SK-N-SH (cell line): ENCODE data around the gene JADE2. TPM values are rescaled to one million over a fixed set of nuclear protein-coding genes. Genes with fewer than 3 reads are reported as not detected.

Experiments used
- CTCF ChIA-PET: fragments of 300-600, 350-600 bp; formaldehyde crosslinking; extraction: SDS; loops from one replicate; lab custom pipeline; 2021; lab: Yijun Ruan, JAX
- POLR2A ChIA-PET: fragments of 350-600 bp; sonication (Branson Sonifier 250); formaldehyde crosslinking; extraction: SDS; loops from one replicate; lab custom pipeline; 2020; ENCODE audit warnings: antibody characterized with exemption, inconsistent platforms; lab: Yijun Ruan, JAX
- DNase-seq: peaks from one replicate; pipeline ENCODE4 v3.0.0; 2012
- H2AFZ ChIP-seq: fragments of 200-600 bp; sonication (generic); 2 replicates; pipeline ENCODE4 v1.8.1; 2016; ENCODE audit warnings: antibody characterized with exemption, mild to moderate bottlenecking, low read depth
- H3F3A ChIP-seq: fragments of 200-600 bp; sonication (generic); replicated peaks from 2 replicates; pipeline ENCODE3; 2016; ENCODE audit warnings: antibody characterized with exemption, mild to moderate bottlenecking; ENCODE audit not compliant: insufficient read depth
- H3K27ac ChIP-seq, 2 experiments: fragments of 200-500 bp in 1 of 2; fragments of 200-600 bp in 1 of 2; sonication (Bioruptor generic) in 1 of 2; sonication (generic), shearing (Covaris generic) in 1 of 2; 2 replicates each; pipeline versions ENCODE4 v1.5.1 to v1.6.1; 2014 to 2016; ENCODE audit warnings: low read depth in 2 of 2, inconsistent platforms in 1 of 2, low read length in 1 of 2, mild to moderate bottlenecking in 1 of 2, mixed read lengths in 1 of 2
- H3K27me3 ChIP-seq: fragments of 200-600 bp; sonication (generic), shearing (Covaris generic); 2 replicates; pipeline ENCODE4 v1.6.1; 2016; ENCODE audit warnings: mixed run types; ENCODE audit not compliant: insufficient read depth
- H3K36me3 ChIP-seq, 2 experiments: fragments of 200-500 bp in 1 of 2; fragments of 200-600 bp in 1 of 2; sonication (Bioruptor generic) in 1 of 2; sonication (generic) in 1 of 2; replicated peaks in 1 of 2; 2 replicates each; pipeline versions ENCODE3 to v1.5.1; 2014 to 2016; ENCODE audit warnings: low read length in 1 of 2, mild to moderate bottlenecking in 1 of 2; ENCODE audit not compliant: insufficient read depth in 2 of 2, control insufficient read depth in 1 of 2
- H3K4me1 ChIP-seq, 2 experiments: fragments of 200-500 bp in 1 of 2; fragments of 200-600 bp in 1 of 2; sonication (Bioruptor generic) in 1 of 2; sonication (generic), shearing (Covaris generic) in 1 of 2; 2 replicates each; pipeline versions ENCODE4 v1.5.1 to v1.6.1; 2014 to 2016; ENCODE audit warnings: low read depth in 1 of 2, low read length in 1 of 2, mixed run types in 1 of 2; ENCODE audit not compliant: insufficient read depth in 2 of 2, control insufficient read depth in 1 of 2
- H3K4me2 ChIP-seq: fragments of 200-600 bp; sonication (generic), shearing (Covaris generic); 2 replicates; pipeline ENCODE4 v1.6.1; 2017; ENCODE audit warnings: mixed run types
- H3K4me3 ChIP-seq, 2 experiments: fragments of 200-500 bp in 1 of 2; fragments of 200-600 bp in 1 of 2; sonication (Bioruptor generic) in 1 of 2; sonication (generic), shearing (Covaris generic) in 1 of 2; 2 replicates each; pipeline versions ENCODE4 v1.5.1 to v1.8.1; 2014 to 2016; ENCODE audit warnings: low read depth in 2 of 2, inconsistent platforms in 1 of 2, low read length in 1 of 2, mild to moderate bottlenecking in 1 of 2, mixed read lengths in 1 of 2, moderate library complexity in 1 of 2
- H3K79me2 ChIP-seq: fragments of 200-600 bp; sonication (generic); 2 replicates; pipeline ENCODE4 v1.8.1; 2017; ENCODE audit warnings: mild to moderate bottlenecking; ENCODE audit not compliant: insufficient read depth
- H3K9ac ChIP-seq: fragments of 200-600 bp; sonication (generic); 2 replicates; pipeline ENCODE4 v1.6.1; 2017; ENCODE audit warnings: mixed run types
- H3K9me2 ChIP-seq: fragments of 200-600 bp; sonication (generic); 2 replicates; pipeline ENCODE4 v1.6.1; 2017; ENCODE audit warnings: mixed run types
- H3K9me3 ChIP-seq: fragments of 200-600 bp; sonication (generic); 2 replicates; pipeline ENCODE4 v1.6.1; 2017; ENCODE audit warnings: mixed run types, mild to moderate bottlenecking, moderate library complexity
- H4K20me1 ChIP-seq: fragments of 200-600 bp; sonication (generic); 2 replicates; pipeline ENCODE4 v1.6.1; 2017; ENCODE audit warnings: mild to moderate bottlenecking, mixed run types; ENCODE audit not compliant: insufficient read depth
- ELF1 ChIP-seq: IDR thresholded peaks from 2 replicates; pipeline ENCODE4 v1.4.0; 2012
- GATA2 ChIP-seq: sonication (generic); formaldehyde crosslinking; IDR thresholded peaks from 2 replicates; pipeline ENCODE4 v1.5.0; 2020; ENCODE audit warnings: mild to moderate bottlenecking, missing genetic modification reagents
- MEF2A ChIP-seq: IDR thresholded peaks from 2 replicates; pipeline ENCODE4 v1.4.0; 2012; ENCODE audit warnings: low read depth, borderline replicate concordance
- MXI1 ChIP-seq: IDR thresholded peaks from 2 replicates; pipeline ENCODE4 v1.6.1; 2012; ENCODE audit warnings: mild to moderate bottlenecking, low read depth, low read length, improper control_type of control experiment
- PBX3 ChIP-seq: IDR thresholded peaks from 2 replicates; pipeline ENCODE4; 2012
- RCOR1 ChIP-seq: fragments of 150-350 bp; IDR thresholded peaks from 2 replicates; pipeline ENCODE4 v1.6.1; 2017; ENCODE audit warnings: antibody characterized with exemption, low read length
- SIN3A ChIP-seq: IDR thresholded peaks from 2 replicates; pipeline ENCODE4 v1.6.1; 2012; ENCODE audit warnings: low read depth, mild to moderate bottlenecking, low read length, moderate library complexity, borderline replicate concordance
- TCF12 ChIP-seq: IDR thresholded peaks from 2 replicates; pipeline ENCODE4 v1.4.0; 2012
- WGBS: methylation state at CpG from one replicate; pipeline ENCODE4 v1.1.6; 2017; ENCODE audit warnings: low lambda C conversion rate; 5-methylcytosine and 5-hydroxymethylcytosine counted together
- polyA plus RNA-seq, 3 experiments: library from polyadenylated mRNA; depleted of rRNA; stranded (reverse); fragments of >200 nt; gene quantifications; 2 replicates each; pipeline ENCODE4 v1.2.3, GENCODE V29; 2012
- TF ChIP-seq, protein P1 (sequence below): IDR thresholded peaks from 2 replicates; pipeline ENCODE4 v1.6.1; 2012; ENCODE audit warnings: mild to moderate bottlenecking, low read depth, low read length, moderate library complexity
- TF ChIP-seq, protein P2 (sequence below): IDR thresholded peaks from 2 replicates; pipeline ENCODE4 v1.4.0; 2012; ENCODE audit warnings: low read depth, borderline replicate concordance

Gene JADE2
- polyA plus RNA-seq, 1 of the 3 experiments (the other 2 are of a cell fraction), result 25.7 TPM

- no peak overlapping the region for H3K9ac ChIP-seq
- 98% methylated on average over 5 of the region's 10 CpGs for WGBS
- H4K20me1 ChIP-seq, result peaks cover 89% of the 10 kb centered on the region
- H3K79me2 ChIP-seq, result peaks cover 75% of the 10 kb centered on the region
- no peak overlapping the region for H3K4me3 ChIP-seq
- no peak overlapping the region for H3K27ac ChIP-seq
- H3K36me3 ChIP-seq, result peaks cover 7 to 24% of the 10 kb centered on the region in 2 experiments
- ChIA-PET POLR2A (interaction anchor here (0.6 to 1.0 kb wide), 2 partner anchors 9 to 20 kb away, joined by 3 to 6 read pairs; no protein-coding TSS in a partner anchor), CTCF (interaction anchor here (0.9 to 1.3 kb wide), 3 partner anchors 13 to 43 kb away, joined by 3 read pairs; no protein-coding TSS in a partner anchor)
- no peaks in the 10 kb centered on the region for H3K27me3 ChIP-seq
- H3K4me1 ChIP-seq, result peaks cover 0 to 26% of the 10 kb centered on the region in 2 experiments; a peak in 1 of 4 replicates
- no peak overlapping the region for H3K4me2 ChIP-seq
- no peaks in the 10 kb centered on the region for H3K9me2 ChIP-seq
- DNase-seq, result no peak
- H3F3A ChIP-seq, result no peaks in the 10 kb centered on the region
- H3K9me3 ChIP-seq, result no peaks in the 10 kb centered on the region
- H2AFZ ChIP-seq, result no peak overlapping the region
- no peak for TF ChIP-seq GATA2 (CRISPR knock-in tag)
- TF ChIP-seq, protein P1, sequence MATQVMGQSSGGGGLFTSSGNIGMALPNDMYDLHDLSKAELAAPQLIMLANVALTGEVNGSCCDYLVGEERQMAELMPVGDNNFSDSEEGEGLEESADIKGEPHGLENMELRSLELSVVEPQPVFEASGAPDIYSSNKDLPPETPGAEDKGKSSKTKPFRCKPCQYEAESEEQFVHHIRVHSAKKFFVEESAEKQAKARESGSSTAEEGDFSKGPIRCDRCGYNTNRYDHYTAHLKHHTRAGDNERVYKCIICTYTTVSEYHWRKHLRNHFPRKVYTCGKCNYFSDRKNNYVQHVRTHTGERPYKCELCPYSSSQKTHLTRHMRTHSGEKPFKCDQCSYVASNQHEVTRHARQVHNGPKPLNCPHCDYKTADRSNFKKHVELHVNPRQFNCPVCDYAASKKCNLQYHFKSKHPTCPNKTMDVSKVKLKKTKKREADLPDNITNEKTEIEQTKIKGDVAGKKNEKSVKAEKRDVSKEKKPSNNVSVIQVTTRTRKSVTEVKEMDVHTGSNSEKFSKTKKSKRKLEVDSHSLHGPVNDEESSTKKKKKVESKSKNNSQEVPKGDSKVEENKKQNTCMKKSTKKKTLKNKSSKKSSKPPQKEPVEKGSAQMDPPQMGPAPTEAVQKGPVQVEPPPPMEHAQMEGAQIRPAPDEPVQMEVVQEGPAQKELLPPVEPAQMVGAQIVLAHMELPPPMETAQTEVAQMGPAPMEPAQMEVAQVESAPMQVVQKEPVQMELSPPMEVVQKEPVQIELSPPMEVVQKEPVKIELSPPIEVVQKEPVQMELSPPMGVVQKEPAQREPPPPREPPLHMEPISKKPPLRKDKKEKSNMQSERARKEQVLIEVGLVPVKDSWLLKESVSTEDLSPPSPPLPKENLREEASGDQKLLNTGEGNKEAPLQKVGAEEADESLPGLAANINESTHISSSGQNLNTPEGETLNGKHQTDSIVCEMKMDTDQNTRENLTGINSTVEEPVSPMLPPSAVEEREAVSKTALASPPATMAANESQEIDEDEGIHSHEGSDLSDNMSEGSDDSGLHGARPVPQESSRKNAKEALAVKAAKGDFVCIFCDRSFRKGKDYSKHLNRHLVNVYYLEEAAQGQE, result no peak
- TF ChIP-seq PBX3, result no peak
- TF ChIP-seq MEF2A, result no peak
- TF ChIP-seq MXI1, result no peak
- no peak for TF ChIP-seq SIN3A
- TF ChIP-seq, protein P2, sequence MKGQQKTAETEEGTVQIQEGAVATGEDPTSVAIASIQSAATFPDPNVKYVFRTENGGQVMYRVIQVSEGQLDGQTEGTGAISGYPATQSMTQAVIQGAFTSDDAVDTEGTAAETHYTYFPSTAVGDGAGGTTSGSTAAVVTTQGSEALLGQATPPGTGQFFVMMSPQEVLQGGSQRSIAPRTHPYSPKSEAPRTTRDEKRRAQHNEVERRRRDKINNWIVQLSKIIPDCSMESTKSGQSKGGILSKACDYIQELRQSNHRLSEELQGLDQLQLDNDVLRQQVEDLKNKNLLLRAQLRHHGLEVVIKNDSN, result no peak
- TF ChIP-seq TCF12, result no peak
- TF ChIP-seq, all 33 proteins: peak for 0
Measured at GRCh38 chr5:134534058-134534725, 8.7 kb downstream of the JADE2 start.

- H3K27ac ChIP-seq, result no peak overlapping the region
- no peaks in the 10 kb centered on the region for H3K9me2 ChIP-seq
- 97% methylated on average over 4 of the region's 5 CpGs for WGBS
- H3K4me2 ChIP-seq, result no peak overlapping the region
- H3F3A ChIP-seq, result no peaks in the 10 kb centered on the region
- H3K9ac ChIP-seq, result no peak overlapping the region
- H2AFZ ChIP-seq, result no peak overlapping the region
- TF ChIP-seq RCOR1 (no peak), ELF1 (no peak)
- TF ChIP-seq, protein P1, result no peak
- peaks cover 86% of the 10 kb centered on the region for H4K20me1 ChIP-seq
- H3K36me3 ChIP-seq, result peaks cover 7 to 27% of the 10 kb centered on the region in 2 experiments
- ChIA-PET POLR2A (interaction anchor here (0.6 to 1.0 kb wide), 2 partner anchors 9 to 19 kb away, joined by 3 to 6 read pairs; no protein-coding TSS in a partner anchor), CTCF (interaction anchor here (0.9 to 1.1 kb wide), 2 partner anchors 13 to 43 kb away, joined by 3 read pairs; no protein-coding TSS in a partner anchor)
- H3K4me1 ChIP-seq, result peaks cover 0 to 21% of the 10 kb centered on the region in 2 experiments; a peak in 1 of 4 replicates
- H3K4me3 ChIP-seq, result no peak overlapping the region
- no peak for DNase-seq
- no peaks in the 10 kb centered on the region for H3K27me3 ChIP-seq
- no peaks in the 10 kb centered on the region for H3K9me3 ChIP-seq
- peaks cover 69% of the 10 kb centered on the region for H3K79me2 ChIP-seq
Measured at GRCh38 chr5:134534726-134535110, 9.2 kb downstream of the JADE2 start.
